ENCODE results near the gene BCL10. TPM values are rescaled to one million over a fixed set of nuclear protein-coding genes. Genes with fewer than 3 reads are reported as not detected.
A peak's percentile ranks its signal among the peaks of the same experiment; 100 is the strongest.
"Not testable (repeated sequence)": the region's sequence is repeated elsewhere in the genome, so short reads cannot be mapped to it uniquely, and the experiment has no call there.

The BCL10 gene
- total and polyA plus RNA-seq, 8 donors, result 6.1 to 42.7 (median 25.7) TPM

DNA sequence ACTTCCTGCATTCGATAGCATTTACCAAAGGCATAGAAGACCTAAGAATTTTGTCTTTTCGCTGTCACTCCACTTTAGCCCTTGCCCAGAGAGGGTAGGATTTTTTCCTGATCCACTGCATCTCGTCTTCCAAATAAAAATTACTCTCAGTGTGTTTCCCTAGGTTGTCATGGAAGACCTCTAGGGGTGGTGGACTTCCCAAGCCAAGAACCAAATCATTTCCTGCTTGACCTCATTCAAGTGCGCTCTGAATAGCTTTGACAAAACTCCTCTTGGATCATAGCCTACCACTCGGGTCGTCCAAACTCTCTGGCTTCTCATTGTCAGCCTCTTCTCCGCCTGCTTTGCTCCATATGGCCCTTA, 16.5 kb downstream of the BCL10 start:
- H3K27ac ChIP-seq, result peak overlapping the region; percentile 86 to 89 (median 88)

DNA sequence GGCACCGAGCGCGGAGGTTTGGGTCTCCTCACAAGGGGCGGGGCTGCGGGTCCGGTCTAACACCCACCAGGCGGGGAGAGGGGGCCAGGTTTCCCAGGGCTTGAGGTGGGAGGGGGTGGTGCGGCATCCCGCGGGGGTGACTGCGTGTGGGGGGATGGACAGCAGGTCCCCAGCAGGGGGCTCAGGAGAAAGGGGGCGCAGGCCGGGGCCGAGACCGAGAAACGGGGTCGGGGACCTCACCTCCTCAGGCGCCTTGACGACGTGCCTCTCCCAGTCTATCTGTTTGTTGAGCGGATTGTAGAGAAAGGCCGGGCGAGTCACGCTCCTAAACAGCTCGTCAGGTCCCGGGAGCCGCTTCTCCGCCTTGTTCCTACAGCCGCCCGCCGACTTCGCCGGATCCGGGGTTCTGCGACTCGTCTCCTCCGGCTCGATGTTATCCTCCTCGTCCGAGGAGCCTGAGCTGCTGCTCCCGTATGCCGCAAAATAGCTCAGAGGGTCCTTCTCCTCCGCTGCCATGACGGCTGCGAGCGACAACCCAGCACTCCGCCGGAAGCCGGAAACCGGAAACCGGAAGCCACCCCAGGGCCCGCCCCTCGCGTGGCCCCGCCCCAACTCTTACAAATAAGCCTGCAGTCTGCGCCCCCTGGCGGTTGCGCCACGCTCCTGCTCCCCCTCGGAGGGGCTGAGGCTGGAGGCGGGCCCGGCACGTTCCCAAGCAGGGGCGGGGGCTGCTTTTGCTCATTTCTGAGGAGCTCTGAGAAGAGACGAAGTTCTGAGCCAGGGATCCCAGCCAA, 17.1 kb downstream of the BCL10 start, which contains the start of gene C1orf52:
C1orf52 (minus strand) TSS at position 545 of the 794 bp plus-strand sequence; CDS start at position 516, 29 bp downstream.
- Histone ChIP-seq H3K36me3 (peaks cover 5 to 29% (median 24%) of the 10 kb centered on the region in 4 donors), H3K4me1 (peaks cover 21 to 65% (median 40%) of the 10 kb centered on the region in 4 donors), H3K9me3 (no peaks in the 10 kb centered on the region), H3K4me3 (peak within 1 kb of the TSS; percentile 87 to 97 (median 90)), H3K27ac (peak within 1 kb of the TSS; percentile 86 to 89 (median 88)), H3K27me3 (no peaks in the 10 kb centered on the region)
- intact Hi-C loops (cut with DNase I; ENCODE audit: low total_unique reads), result loop anchor here (10.0 kb wide), 1 partner anchor 315 kb away; no protein-coding TSS in a partner anchor
- WGBS, 5 donors, result 0 to 1% (median 1%) methylated on average over 44 to 65 of the region's 65 CpGs
- TF ChIP-seq POLR2AphosphoS5 (IDR thresholded peaks at IDR 0.05) (peak; percentile 71 to 94 (median 75)), POLR2A (IDR thresholded peaks at IDR 0.05) (no peak)
- TF ChIP-seq, protein P1, sequence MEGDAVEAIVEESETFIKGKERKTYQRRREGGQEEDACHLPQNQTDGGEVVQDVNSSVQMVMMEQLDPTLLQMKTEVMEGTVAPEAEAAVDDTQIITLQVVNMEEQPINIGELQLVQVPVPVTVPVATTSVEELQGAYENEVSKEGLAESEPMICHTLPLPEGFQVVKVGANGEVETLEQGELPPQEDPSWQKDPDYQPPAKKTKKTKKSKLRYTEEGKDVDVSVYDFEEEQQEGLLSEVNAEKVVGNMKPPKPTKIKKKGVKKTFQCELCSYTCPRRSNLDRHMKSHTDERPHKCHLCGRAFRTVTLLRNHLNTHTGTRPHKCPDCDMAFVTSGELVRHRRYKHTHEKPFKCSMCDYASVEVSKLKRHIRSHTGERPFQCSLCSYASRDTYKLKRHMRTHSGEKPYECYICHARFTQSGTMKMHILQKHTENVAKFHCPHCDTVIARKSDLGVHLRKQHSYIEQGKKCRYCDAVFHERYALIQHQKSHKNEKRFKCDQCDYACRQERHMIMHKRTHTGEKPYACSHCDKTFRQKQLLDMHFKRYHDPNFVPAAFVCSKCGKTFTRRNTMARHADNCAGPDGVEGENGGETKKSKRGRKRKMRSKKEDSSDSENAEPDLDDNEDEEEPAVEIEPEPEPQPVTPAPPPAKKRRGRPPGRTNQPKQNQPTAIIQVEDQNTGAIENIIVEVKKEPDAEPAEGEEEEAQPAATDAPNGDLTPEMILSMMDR (IDR thresholded peaks at IDR 0.05), result peak in 6 of 7 experiments; percentile 89 to 99 (median 98)
- DNase-seq, result peak; percentile 95 to 98

More for the DNA sequence above, 16.5 kb downstream of the BCL10 start:
- Histone ChIP-seq H3K27me3 (no peaks in the 10 kb centered on the region), H3K36me3 (peaks cover 5 to 29% (median 28%) of the 10 kb centered on the region in 4 donors), H3K4me1 (peaks cover 21 to 62% (median 39%) of the 10 kb centered on the region in 4 donors), H3K4me3 (peak overlapping the region; percentile 87 to 97 (median 90)), H3K9me3 (no peaks in the 10 kb centered on the region)
- TF ChIP-seq EP300 (IDR thresholded peaks at IDR 0.05), result no peak
- TF ChIP-seq POLR2A (IDR thresholded peaks at IDR 0.05), result no peak
- no peak for TF ChIP-seq POLR2AphosphoS5 (IDR thresholded peaks at IDR 0.05)
- TF ChIP-seq, protein P1 (IDR thresholded peaks at IDR 0.05), result peak in 1 of 7 experiments; percentile 46
- intact Hi-C loops (cut with DNase I; ENCODE audit: low total_unique reads), result loop anchor here (10.0 kb wide), 1 partner anchor 315 kb away; no protein-coding TSS in a partner anchor
- peak in 1 of 2 donors; percentile 90 for DNase-seq
- WGBS, 5 donors, result 24 to 38% (median 36%) methylated on average over 7 of the region's 7 CpGs

DNA sequence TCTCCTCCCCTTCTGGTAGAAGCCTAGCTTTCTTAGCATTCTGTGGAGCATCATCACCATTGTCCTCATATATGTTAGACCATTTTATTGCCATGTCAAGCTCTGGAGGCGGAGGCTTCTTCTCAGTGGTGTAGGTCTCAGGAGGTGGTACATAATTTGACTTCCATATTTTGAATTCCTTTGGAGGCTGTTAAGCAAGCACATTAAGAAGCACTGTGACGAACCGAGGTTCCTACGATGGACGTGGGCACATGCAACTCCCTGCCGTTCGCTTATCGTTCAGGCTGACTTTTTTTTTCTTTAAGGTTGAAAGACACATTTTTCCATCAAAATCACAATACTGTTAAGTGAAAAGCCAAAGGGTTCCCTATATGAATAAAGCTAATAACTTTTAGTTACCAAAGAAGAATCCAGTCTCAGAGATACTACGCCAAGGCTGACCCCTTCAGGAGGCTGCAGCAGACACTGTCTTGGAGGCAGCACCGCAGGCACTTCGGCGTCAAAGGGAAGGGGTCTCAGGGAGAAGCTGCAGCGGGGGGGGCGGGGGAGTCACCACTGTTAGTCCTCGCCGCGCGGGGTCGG, 17.8 kb downstream of the BCL10 start:
- TF ChIP-seq EP300 (IDR thresholded peaks at IDR 0.05) (no peak), POLR2A (IDR thresholded peaks at IDR 0.05) (no peak), POLR2AphosphoS5 (IDR thresholded peaks at IDR 0.05) (no peak)
- TF ChIP-seq, protein P1 (IDR thresholded peaks at IDR 0.05), result no peak
- H3K27me3 ChIP-seq, result no peaks in the 10 kb centered on the region
- H3K27ac ChIP-seq, result peak overlapping the region in 4 of 5 donors; percentile 86 to 89 (median 88)
- H3K4me3 ChIP-seq, result peak overlapping the region; percentile 87 to 97 (median 90)
- H3K9me3 ChIP-seq, result no peaks in the 10 kb centered on the region
- intact Hi-C loops (cut with DNase I; ENCODE audit: low total_unique reads), result loop anchor here (10.0 kb wide), 1 partner anchor 314 kb away; no protein-coding TSS in a partner anchor
- peaks cover 21 to 65% (median 41%) of the 10 kb centered on the region in 4 donors for H3K4me1 ChIP-seq
- peaks cover 5 to 29% (median 25%) of the 10 kb centered on the region in 4 donors for H3K36me3 ChIP-seq
- no peak for DNase-seq
- 2 to 10% (median 5%) methylated on average over 15 to 19 of the region's 19 CpGs for WGBS, 5 donors

DNA sequence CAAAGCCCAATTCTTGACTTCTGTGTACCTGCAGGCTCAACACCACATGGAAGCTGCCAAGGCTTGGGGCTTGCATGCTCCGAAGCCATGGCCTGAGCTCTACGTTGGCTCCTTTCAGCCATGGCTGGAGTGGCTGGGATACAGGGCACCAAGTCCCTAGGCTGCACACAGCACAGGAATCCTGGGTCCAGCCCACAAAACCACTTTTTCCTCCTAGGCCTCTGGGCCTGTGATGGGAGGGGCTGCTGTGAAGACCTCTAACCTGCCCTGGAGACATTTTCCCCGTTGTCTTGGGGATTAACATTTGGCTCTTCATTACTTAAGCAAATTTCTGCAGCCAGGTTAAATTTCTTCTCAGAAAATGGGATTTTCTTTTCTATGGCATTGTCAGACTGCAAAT, 27.4 kb downstream of the BCL10 start:
- intact Hi-C loops (cut with DNase I; ENCODE audit: low total_unique reads); H3K27ac ChIP-seq; H3K9me3 ChIP-seq; H3K27me3 ChIP-seq; H3K4me3 ChIP-seq; DNase-seq: not testable (repeated sequence)
- Histone ChIP-seq H3K4me1 (peaks cover 0 to 27% (median 16%) of the 10 kb centered on the region in 4 donors), H3K36me3 (peaks cover 0 to 28% (median 22%) of the 10 kb centered on the region in 4 donors)
- 76 to 95% (median 89%) methylated on average over 3 of the region's 3 CpGs for WGBS, 5 donors
